Measurements from ENCODE around the gene ALDH6A1.

- TF ChIP-seq RAD21 (CRISPR knock-in tag; IDR thresholded peaks at IDR 0.05) (no peak), USF2 (IDR thresholded peaks at IDR 0.05; ENCODE audit: low read depth, low read length) (no peak), USF2 (CRISPR knock-in tag; IDR thresholded peaks at IDR 0.05; ENCODE audit: borderline replicate concordance) (no peak), ETS1 (CRISPR knock-in tag; IDR thresholded peaks at IDR 0.05) (no peak), ZBTB34 (CRISPR knock-in tag; IDR thresholded peaks at IDR 0.05) (no peak), BHLHE40 (IDR thresholded peaks at IDR 0.05; ENCODE audit: low read length) (no peak), ZSCAN30 (CRISPR knock-in tag; IDR thresholded peaks at IDR 0.05) (no peak), ATF7 (IDR thresholded peaks at IDR 0.05) (no peak), ATF7 (CRISPR knock-in tag; IDR thresholded peaks at IDR 0.05) (no peak), MLXIP (CRISPR knock-in tag; IDR thresholded peaks at IDR 0.05; ENCODE audit: borderline replicate concordance) (no peak), CTCF (CRISPR knock-in tag; IDR thresholded peaks at IDR 0.05) (no peak), RFX5 (IDR thresholded peaks at IDR 0.05; ENCODE audit: low read depth, low read length) (no peak), FIP1L1 (IDR thresholded peaks at IDR 0.05; ENCODE audit: borderline replicate concordance, insufficient read depth, low read depth, low read length) (no peak), ZNF660 (CRISPR knock-in tag; IDR thresholded peaks at IDR 0.05; ENCODE audit: borderline replicate concordance, low read depth) (no peak), POLR2AphosphoS5 (IDR thresholded peaks at IDR 0.05; ENCODE audit: low read depth, low read length) (no peak)
These were observed 5.2 kb upstream of the ALDH6A1 start for GRCh38 chr14:74089251-74090020.

Measured in HepG2 (cell line).